ENCODE results near the gene C4B.
"Not testable (repeated sequence)": the region's sequence is repeated elsewhere in the genome, so short reads cannot be mapped to it uniquely, and the experiment has no call there.

DNA sequence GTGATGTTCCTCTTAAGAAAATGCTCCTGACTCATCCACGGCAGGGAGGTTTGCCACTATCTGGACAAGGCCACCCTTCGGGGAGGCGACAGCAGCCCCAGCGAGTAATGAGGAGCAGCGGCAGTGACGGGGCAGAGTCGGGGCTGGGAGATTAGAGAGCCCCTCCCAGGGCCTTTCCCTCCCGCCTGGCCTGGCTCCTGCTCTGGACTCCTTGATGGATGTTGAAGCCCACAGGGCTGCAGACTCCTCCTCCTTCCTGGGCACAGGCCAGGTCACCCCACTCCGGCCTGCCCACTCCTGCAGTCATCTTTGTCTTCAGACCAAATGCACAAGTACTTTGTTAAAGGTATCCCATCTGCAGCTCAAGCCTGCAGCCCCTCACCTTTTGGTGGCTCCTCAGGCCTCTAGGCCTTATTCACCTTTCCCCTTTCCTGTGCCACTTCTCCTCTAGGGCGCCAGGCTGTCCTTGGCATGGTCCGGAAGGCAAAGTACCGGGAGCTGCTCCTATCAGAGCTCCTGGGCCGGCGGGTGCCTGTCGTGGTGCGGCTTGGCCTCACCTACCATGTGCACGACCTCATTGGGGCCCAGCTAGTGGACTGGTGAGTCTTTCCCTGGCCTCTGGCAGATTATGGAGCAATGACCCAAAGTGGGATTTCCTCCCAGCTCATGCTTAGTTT lies 1.5 kb upstream of the C4B start:
- not testable (repeated sequence) for TF ChIP-seq POLR2A, POLR2AphosphoS5 (IDR thresholded peaks at IDR 0.05; ENCODE audit: low read depth, low read length)
